ENCODE results near the gene CEBPG.

- no peak for TF ChIP-seq REST (IDR thresholded peaks at IDR 0.05; ENCODE audit: low read depth)
- TF ChIP-seq POLR2AphosphoS5 (IDR thresholded peaks at IDR 0.05; ENCODE audit: low read depth, low read length): no peak
- no peak for TF ChIP-seq SIN3A (IDR thresholded peaks at IDR 0.05; ENCODE audit: low read depth)
Measured at GRCh38 chr19:33399081-33399744, 25.7 kb downstream of the CEBPG start.
